ENCODE results near the gene VPS45. TPM values are rescaled to one million over a fixed set of nuclear protein-coding genes. Genes with fewer than 3 reads are reported as not detected.

VPS45 gene
- polyA plus RNA-seq, 1 donor (not counting 4 experiments of a cell fraction or from before 2014, with no cell fraction given): 40.0 TPM

- dilution Hi-C loops (cut with MboI; ENCODE audit: extremely low pct_ligation_motif_present, low sequenced_read_pairs): no loop called here
- TF ChIP-seq EZH2 (IDR thresholded peaks at IDR 0.05; ENCODE audit: low read length): no peak
- no peak for TF ChIP-seq CTCF (optimal IDR thresholded peaks at IDR 0.05 in 1 of 3, IDR thresholded peaks at IDR 0.05 in 1 of 3, conservative IDR thresholded peaks at IDR 0.05 in 1 of 3; ENCODE audit: extremely low read depth in 1 of 3, insufficient read depth in 2 of 3, low read length in 3 of 3)
Observed at GRCh38 chr1:150072959-150073358, 5.4 kb downstream of the VPS45 start.

GRCh38 chr1:150073516-150073915 lies 5.9 kb downstream of the VPS45 start:
- H3K27me3 ChIP-seq (ENCODE audit: control insufficient read depth, extremely low read depth, insufficient read depth, low read length): no peaks in the 10 kb centered on the region
- no peaks in the 10 kb centered on the region for H3K9me3 ChIP-seq (ENCODE audit: control insufficient read depth, low read depth, low read length)
- peaks cover 4 to 6% of the 10 kb centered on the region in 2 experiments for H3K36me3 ChIP-seq (ENCODE audit: control insufficient read depth in 2 of 2, extremely low read depth in 1 of 2, insufficient read depth in 2 of 2, low read length in 2 of 2)
- dilution Hi-C loops (cut with MboI; ENCODE audit: extremely low pct_ligation_motif_present, low sequenced_read_pairs): no loop called here
- no peak overlapping the region for H2AFZ ChIP-seq (ENCODE audit: control insufficient read depth, low read length)
- DNase-seq (ENCODE audit: low read depth, low spot score) (no peak), FAIRE-seq (no peak)
- no peaks in the 10 kb centered on the region for H3K9me1 ChIP-seq (ENCODE audit: control insufficient read depth, extremely low read depth, insufficient read depth, low read length)
- TF ChIP-seq EZH2 (IDR thresholded peaks at IDR 0.05; ENCODE audit: low read length) (no peak), CTCF (optimal IDR thresholded peaks at IDR 0.05 in 1 of 3, IDR thresholded peaks at IDR 0.05 in 1 of 3, conservative IDR thresholded peaks at IDR 0.05 in 1 of 3; ENCODE audit: extremely low read depth in 1 of 3, insufficient read depth in 2 of 3, low read length in 3 of 3) (no peak)
- H3K9ac ChIP-seq (ENCODE audit: control insufficient read depth, extremely low read depth, insufficient read depth, low read length): no peak overlapping the region
- no peak overlapping the region for H3K4me2 ChIP-seq (ENCODE audit: control insufficient read depth, extremely low read depth, insufficient read depth, low read depth, low read length)
- H3K4me1 ChIP-seq (ENCODE audit: control insufficient read depth, extremely low read depth, insufficient read depth, low read length): peaks cover 4% of the 10 kb centered on the region
- H3K27ac ChIP-seq (ENCODE audit: control insufficient read depth, insufficient read depth, low read length): no peak overlapping the region
- peaks cover 3% of the 10 kb centered on the region for H3K79me2 ChIP-seq (ENCODE audit: control insufficient read depth, insufficient read depth, low read length)
- no peak overlapping the region for H3K4me3 ChIP-seq (ENCODE audit: control insufficient read depth in 2 of 3, extremely low read depth in 1 of 3, insufficient read depth in 2 of 3, low read depth in 1 of 3, low read length in 3 of 3)
- H4K20me1 ChIP-seq (ENCODE audit: control insufficient read depth, extremely low read depth, insufficient read depth, low read length): no peaks in the 10 kb centered on the region

More at GRCh38 chr1:150072959-150073358, 5.4 kb downstream of the VPS45 start:
- H3K4me1 ChIP-seq (ENCODE audit: control insufficient read depth, extremely low read depth, insufficient read depth, low read length): peaks cover 6% of the 10 kb centered on the region
- DNase-seq (ENCODE audit: low read depth, low spot score): no peak
- no peaks in the 10 kb centered on the region for H3K9me1 ChIP-seq (ENCODE audit: control insufficient read depth, extremely low read depth, insufficient read depth, low read length)
- H3K9me3 ChIP-seq (ENCODE audit: control insufficient read depth, low read depth, low read length): no peaks in the 10 kb centered on the region
- H3K79me2 ChIP-seq (ENCODE audit: control insufficient read depth, insufficient read depth, low read length): peaks cover 9% of the 10 kb centered on the region
- no peaks in the 10 kb centered on the region for H4K20me1 ChIP-seq (ENCODE audit: control insufficient read depth, extremely low read depth, insufficient read depth, low read length)
- H3K4me3 ChIP-seq (ENCODE audit: control insufficient read depth in 2 of 3, extremely low read depth in 1 of 3, insufficient read depth in 2 of 3, low read depth in 1 of 3, low read length in 3 of 3): no peak overlapping the region
- peaks cover 4 to 6% of the 10 kb centered on the region in 2 experiments for H3K36me3 ChIP-seq (ENCODE audit: control insufficient read depth in 2 of 2, extremely low read depth in 1 of 2, insufficient read depth in 2 of 2, low read length in 2 of 2)
- H3K4me2 ChIP-seq (ENCODE audit: control insufficient read depth, extremely low read depth, insufficient read depth, low read depth, low read length): no peak overlapping the region
- H3K27me3 ChIP-seq (ENCODE audit: control insufficient read depth, extremely low read depth, insufficient read depth, low read length): no peaks in the 10 kb centered on the region
- H2AFZ ChIP-seq (ENCODE audit: control insufficient read depth, low read length): no peak overlapping the region
- no peak for FAIRE-seq
- H3K9ac ChIP-seq (ENCODE audit: control insufficient read depth, extremely low read depth, insufficient read depth, low read length): no peak overlapping the region
- no peak overlapping the region for H3K27ac ChIP-seq (ENCODE audit: control insufficient read depth, insufficient read depth, low read length)
